ENCODE measurements around the gene SLC36A4.
"Not testable (repeated sequence)": the region's sequence is repeated elsewhere in the genome, so short reads cannot be mapped to it uniquely, and the experiment has no call there.

SLC36A4 gene

DNA sequence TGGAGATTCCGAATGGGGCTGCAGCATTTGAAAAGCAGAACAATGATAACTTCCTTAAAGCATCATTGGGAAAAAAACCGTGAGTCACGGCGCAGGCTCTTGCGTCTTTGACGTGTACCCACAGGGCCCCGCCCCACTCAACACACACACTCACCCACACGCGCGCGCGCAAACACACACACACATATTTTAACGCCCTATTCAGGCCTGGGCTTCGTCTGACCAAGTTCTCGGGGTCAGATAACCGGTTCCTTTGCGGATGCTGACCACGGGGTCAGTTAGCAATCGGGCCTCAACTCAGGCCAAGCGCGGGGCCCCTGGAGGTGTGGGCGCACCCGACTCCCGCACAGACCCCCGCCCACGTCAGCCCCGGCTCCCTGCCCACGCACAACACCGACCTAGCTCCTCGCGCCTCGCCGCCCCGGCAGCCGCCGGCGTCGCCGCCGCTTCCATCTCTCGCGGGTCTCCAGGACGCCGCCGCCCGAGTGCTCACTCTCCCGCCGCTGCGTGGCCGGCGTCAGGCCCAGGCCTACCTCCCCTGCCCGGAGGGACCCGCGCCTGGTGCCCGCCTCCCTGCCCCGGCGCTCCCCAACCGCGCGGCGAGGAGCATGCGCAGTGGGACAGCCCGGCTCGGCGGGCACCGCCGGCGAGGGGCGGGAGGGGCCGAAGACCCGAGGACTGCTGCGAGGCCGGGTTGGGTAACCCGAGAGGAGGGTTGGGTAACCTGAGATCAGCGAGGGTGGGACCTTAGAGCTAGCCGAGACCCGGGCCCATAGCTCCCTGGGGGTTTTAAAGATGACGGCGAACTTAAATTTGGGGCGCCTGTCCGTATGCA, at the start of gene SLC36A4:
SLC36A4 (minus strand) TSS at position 612 of the 835 bp plus-strand sequence; CDS start at position 453, 159 bp downstream.
- DNase-seq (ENCODE audit: low read depth, low spot score) = peak; percentile 73

DNA sequence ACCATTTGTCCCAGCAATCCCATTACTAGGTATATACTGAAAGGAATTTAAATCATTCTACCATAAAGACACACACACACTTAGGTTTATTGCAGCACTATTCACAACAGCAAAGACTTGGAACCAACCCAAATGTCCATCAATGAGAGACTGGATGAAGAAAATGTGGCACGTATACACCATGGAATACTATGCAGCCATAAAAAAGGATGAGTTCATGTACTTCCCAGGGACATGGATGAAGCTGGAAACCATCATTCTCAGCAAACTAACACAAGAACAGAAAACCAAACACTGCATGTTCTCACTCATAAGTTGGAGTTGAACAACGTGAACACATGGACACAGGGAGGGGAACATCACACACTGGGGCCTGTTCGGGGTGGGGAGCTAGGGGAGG, 49.0 kb upstream of the SLC36A4 start:
- not testable (repeated sequence) for DNase-seq (ENCODE audit: low read depth, low spot score)

DNA sequence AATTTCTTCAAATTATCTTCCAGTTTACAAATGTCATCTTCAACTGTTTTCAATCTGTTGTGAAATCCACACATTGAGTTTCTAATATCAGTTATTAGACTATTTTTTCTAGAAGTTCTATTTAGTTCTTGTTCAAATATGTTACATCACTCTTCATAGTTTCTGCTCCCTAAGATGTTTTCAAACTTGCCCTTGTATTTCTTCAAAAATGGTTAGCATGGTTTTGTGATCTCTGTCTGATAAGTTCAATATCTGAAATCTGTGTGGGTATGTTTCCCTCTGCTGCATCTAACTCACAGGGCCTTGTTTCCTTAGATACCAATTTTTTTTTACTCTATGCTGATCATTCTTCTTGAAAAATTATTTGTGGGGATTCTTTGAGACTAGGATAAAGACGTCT, 46.2 kb upstream of the SLC36A4 start:
- no peak for DNase-seq (ENCODE audit: low read depth, low spot score)

DNA sequence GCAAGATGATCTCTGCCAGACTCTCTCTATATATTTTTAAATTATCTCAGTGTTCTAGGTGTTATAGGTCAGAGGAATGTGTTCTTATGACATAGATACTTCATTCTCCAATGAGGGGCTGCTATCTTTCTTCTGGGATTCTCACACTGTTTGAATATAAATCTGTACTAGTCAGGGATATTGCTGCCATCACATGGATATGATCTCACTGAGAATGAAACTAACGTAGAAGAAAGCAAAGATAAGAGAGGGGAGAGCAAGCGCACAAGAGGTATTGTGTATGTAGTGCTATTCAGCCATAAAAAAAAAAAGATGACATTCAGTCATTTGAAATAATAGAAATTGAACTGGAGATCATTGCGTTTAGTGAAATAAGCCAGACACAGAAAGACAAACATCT, 42.2 kb upstream of the SLC36A4 start:
- no peak for DNase-seq (ENCODE audit: low read depth, low spot score)

DNA sequence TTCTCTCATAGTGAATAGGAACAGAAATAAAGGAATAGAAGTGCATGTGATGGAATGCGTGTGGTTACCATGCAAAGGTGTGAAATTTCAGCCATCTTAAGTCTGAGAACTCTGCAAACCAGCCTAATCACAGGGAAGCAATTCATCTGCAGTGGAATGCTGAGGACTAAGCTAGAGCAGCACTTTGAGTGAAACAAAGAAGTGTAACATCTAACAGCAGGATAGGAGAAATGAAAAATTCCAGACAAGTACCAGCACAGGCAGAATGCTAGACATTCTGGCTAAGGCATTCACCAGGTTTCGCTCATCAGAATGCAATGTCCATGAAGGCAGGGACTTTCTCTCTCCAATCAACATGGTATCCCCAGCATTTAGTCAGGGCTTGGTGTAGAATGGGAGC, 41.2 kb upstream of the SLC36A4 start:
- DNase-seq (ENCODE audit: low read depth, low spot score) = no peak

DNA sequence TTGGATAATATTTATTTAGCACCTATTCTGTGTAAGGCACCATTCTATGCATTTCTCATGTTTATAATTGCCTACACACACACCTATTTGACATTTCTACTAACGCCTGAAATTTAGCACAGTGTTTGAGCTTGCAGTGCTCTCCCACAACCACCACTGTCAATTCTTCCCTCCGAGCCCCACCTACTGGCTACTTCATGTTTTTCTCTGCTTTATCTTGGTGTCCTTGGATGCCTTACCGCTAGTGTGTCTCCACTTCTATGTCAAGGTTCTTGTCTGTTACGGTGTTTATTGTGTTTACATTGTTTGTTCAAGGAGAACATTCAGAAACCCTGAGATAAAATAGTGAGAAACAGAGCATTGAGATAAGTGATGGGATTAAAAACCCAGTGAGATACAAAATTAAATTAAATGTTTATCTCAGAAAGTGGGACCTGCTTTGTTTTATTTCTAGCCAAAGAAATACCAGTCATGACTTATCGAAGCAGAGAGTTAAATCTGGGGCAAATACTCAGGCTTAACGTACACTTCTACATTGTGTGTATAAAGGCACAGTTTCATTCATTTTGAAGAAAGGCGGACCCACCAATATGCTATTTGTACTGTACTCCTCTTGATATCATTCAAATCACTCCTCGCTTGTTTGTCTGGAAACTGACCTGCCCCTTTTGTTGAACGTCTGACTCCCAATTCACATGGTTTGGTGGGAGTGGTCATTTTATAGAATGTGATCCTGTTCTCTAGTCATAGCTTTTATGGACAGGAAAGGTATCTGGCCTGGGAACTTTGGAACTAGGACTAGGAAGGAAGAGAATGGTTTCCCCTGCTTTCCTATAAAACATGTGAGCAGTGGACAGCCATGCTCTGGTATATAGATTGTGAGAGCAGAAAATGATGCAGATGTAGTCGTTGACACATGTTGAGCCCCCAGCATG, 39.2 kb upstream of the SLC36A4 start:
- DNase-seq (ENCODE audit: low read depth, low spot score) = no peak

DNA sequence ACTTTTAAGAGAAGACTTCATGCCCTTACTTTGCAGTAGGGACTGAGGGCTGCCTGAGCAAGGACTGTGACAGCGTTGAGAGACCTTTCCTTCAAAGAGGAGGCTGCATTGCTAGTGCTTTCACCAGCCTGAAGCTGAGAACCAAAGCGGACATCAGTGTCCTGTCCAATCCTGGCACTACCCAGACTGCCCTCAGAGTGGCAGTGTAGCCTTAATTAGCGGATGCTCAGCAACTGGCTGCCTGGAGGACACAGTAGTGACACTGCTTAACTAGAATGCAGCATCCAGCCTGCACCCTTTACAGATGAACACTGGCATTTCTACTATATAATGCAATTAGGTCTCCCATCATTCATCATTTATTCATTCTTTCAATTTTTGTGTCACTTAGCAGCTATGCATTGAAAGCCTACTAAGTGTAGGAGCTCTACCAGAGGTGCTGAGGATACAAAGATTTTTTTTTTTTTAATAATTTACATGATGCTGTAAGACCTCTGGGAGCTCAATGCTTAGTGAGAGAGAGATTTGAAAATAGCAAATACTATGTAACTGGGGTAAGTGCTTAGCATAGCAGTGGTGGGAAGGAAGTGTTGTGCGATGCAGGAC, 36.9 kb upstream of the SLC36A4 start:
- peak; percentile 50 for DNase-seq (ENCODE audit: low read depth, low spot score)

DNA sequence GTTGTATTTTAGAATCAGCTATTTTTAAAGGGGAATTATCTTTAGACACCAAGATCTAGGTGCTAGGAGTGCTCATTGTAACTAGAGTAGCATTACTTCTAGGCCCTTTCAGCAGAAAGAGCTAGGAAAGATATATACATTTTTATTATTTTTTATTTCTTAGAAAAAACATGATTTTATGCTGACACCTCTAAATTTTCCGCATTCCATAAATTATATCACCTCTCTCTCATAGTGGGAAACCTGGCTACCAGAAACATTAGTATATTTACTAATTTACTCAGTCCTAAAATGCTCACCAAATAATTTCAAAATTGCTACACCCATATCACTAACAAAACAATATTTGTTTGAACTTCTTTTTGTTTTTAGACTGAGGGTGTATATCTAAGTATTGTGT, 32.1 kb upstream of the SLC36A4 start:
- no peak for DNase-seq (ENCODE audit: low read depth, low spot score)

DNA sequence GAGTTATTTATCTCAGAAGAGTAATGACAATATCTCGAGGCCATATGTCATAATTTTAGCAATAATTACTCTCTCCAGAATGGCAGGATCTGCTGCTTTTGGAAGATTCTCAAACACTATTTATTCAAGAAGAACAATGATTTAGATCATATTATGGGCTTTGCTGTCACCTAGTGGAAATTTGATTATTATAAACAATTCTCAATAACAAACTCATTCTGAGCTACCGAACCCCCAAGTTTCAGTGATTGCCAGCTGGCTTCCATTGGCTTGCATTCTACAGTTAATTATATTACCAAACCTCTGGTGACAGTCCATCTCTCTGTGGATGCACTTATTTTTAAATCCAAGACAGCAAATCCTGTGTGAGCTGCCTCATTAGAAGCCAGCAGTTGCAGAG, 27.9 kb upstream of the SLC36A4 start:
- no peak for DNase-seq (ENCODE audit: low read depth, low spot score)

DNA sequence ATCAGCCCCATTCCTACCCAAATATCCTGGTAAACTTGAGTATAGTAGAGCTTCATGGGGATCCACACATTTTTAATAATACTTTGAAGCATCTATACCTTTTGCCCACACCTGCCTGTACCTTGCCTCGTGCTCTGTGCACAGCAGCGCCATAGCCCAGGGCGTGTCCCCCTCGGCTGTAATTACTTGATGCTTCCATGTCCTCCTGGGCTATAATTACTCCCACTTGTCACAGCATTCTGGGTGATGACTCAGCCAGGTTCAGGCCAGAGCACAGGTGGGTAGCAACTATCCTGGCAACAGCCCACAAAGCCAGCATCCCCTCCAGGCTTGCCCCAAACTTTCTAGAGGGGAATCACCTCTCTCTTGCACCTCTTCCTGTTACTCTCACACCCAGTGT, 23.7 kb upstream of the SLC36A4 start:
- DNase-seq (ENCODE audit: low read depth, low spot score) = no peak

DNA sequence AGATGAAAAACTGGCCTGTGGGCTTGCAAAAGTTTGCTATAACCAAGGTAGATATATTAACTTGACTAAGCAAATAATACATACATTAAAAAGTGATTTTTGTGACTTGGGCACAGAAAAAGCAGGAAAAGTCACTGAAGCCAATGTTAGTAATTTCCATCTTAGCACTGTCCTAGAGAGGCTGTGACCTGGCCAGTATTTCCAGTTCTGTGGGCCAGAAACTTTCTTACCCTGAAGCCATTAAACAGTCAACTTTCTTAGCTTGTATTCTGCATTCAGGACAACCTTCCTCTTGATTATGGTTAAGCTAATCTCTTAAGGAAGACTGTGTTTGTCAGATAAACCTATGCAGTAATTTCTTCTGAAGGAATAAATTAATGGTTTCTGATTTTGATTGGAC, 22.3 kb upstream of the SLC36A4 start:
- no peak for DNase-seq (ENCODE audit: low read depth, low spot score)

DNA sequence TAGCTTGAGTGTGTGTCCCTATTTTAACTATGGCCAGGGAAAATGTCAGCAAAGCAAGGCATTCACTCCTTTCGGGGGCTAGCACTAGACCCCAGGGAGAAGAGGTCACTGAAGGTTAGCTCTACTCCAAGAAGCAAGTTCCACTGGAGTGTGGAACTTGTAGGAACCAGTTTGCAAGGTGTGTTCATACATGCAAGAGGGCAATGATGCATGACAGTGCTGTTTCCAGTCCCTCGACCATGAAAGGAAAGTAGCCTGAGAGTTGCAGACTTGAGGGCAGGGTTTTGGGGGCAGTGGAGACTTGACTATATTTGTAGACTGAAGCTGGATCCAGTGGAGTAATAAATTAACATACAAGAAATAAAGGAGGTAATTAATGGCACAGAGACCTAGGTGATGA, 21.6 kb upstream of the SLC36A4 start:
- DNase-seq (ENCODE audit: low read depth, low spot score) = no peak

DNA sequence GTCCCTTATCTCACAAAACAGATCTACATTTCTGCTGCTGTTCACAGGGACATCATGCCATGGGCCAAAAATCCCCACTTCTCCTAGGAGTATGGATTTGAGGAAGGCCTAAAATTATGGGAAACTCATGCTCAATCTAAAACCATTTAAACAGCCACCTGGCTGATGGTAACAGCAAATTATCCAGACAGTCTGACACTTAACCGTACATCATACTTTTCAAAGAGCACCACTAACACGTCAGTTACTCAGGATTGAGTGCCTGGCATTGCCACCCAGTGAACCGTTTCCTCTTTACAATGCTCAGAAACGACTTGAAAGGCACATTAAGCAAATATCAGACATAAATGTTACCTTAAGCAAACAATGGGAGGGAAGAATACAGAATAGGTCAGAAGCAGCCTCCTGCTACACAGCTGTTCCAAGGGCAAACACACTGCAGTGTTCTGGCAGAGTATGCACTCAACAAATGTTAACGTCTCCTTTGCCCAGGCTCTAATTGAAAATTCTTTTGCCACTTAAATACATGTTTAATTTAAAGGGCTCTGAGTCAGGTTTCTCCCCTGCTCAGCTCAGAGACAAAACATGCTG, 18.8 kb upstream of the SLC36A4 start:
- DNase-seq (ENCODE audit: low read depth, low spot score) = no peak

DNA sequence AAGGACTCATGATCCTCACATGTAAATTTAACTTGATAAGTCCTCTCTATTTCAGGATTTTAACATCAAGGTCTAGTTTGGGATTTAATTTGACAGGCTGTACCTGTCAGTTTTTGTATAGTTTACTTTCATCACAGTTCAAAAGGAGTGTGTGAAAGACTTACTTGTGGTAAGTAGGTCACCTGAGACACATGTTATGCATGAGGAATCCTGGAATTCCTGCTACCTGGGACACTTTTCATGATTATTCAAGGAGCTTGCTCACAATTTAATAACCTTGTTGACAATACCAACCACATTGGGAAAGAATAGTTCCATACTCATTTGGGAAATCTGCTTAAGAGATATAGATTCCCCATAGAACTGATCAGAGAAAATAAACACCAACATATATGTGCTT, 15.8 kb upstream of the SLC36A4 start:
- DNase-seq (ENCODE audit: low read depth, low spot score) = no peak

DNA sequence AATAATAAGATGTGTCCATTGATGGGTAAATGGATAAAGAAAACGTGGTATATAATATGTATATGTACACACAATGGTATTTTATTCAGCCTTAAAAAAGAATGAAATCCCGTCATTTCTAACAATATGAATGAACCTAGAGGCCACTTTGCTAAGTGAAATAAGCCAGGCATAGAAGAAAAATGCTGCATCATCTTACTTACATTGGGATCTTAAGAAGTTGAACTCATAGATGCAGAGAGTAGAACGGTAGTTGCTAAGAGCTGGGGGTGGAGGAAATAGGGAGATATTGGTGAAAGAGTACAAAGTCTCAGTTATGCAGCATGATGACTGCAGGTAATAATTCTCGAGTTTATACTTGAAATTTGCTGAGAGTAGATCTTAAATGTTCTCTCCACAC, 14.3 kb upstream of the SLC36A4 start:
- DNase-seq (ENCODE audit: low read depth, low spot score) = no peak

DNA sequence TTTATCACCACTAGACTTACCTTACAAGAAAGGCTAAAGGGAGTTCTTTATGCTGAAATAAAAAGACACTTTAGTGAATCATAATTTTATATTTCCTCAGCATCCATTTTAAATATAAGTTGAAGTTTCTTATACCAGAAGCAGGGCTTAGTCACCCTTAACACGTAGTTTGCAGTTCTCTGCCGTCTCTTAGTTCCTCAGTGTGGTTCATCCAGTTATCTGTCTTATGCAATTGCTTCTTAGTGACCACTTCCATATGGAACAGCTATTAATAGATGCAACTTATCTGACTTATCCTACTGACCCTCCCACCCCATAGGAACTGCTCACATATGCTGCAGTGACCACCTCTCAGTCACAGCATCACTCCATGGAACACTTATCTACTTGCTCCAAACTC, 11.7 kb upstream of the SLC36A4 start:
- no peak for DNase-seq (ENCODE audit: low read depth, low spot score)

DNA sequence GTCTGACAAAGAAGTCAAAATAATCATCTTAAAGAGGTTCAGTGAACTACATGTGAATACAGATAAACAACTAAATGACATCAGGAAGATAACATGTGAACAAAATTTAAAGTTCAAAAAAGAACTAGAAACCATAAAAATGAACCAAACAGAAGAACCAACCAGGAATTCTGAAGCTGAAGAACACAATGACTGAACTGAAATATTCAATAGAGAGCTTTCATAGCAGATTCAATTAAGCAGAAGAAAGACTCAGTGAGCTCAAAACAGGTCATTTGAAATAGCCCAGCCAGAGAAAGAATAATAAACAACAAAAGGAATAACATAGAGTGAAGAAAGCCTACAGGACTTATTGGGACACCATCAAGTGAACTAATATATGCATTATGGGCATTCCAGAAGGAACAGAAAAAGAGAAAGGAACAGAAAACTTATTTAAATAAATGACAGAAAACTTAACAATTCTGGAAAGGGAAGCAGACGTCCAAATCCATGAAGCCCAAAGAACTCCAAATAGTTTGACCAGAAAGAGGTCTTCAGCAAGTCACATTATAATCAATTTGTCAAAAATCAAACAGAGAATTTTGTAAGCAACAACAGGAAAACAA, 11.0 kb upstream of the SLC36A4 start:
- DNase-seq (ENCODE audit: low read depth, low spot score) = no peak

DNA sequence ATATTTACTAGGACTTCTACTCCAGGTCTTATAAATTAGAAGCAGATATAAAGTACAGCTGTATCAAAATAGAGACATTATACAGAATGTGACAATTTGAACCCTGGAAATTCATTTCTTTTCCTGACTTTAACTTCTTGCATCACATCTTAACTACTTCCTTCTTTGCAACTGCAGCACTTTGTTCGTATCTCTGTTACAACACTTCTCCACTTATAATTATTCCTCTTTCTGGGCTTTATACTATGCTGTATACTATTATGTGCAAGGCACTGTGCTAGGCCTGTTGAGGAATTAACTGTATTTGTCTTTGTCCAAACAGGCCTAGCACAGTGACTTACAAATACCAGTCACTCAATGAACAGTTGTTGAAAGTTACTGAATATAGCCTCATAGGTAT, 1.8 kb upstream of the SLC36A4 start:
- no peak for DNase-seq (ENCODE audit: low read depth, low spot score)

DNA sequence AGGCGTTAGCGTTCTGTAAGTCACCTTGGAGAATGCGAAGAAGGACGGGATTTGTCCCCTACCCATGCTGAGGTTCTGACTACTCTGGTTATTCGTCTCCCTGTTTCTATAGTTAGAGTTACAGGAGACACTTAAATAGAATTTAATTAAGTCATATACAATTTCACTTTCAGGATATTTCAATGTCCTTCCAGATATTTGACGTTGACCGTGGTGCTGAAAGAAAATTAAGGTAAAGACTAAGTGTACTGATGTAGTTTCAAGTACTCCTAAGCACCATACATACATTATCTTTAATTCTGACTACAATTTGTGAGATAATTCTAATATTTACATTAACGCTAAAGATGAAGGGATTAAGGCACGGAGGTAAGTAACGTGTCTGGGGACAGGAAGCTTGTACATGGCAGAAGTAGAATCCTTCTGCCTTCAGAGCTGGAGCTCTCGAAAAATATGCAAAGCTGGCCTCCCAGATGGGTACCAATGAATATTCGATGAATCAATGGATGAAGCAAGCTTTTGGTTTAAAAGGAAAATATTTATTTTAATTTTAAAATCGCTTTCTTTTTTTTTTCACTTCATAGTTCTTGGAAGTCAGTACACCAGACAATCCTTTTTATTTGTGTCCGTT, 539 bp upstream of the SLC36A4 start:
- DNase-seq (ENCODE audit: low read depth, low spot score) = peak; percentile 23

DNA sequence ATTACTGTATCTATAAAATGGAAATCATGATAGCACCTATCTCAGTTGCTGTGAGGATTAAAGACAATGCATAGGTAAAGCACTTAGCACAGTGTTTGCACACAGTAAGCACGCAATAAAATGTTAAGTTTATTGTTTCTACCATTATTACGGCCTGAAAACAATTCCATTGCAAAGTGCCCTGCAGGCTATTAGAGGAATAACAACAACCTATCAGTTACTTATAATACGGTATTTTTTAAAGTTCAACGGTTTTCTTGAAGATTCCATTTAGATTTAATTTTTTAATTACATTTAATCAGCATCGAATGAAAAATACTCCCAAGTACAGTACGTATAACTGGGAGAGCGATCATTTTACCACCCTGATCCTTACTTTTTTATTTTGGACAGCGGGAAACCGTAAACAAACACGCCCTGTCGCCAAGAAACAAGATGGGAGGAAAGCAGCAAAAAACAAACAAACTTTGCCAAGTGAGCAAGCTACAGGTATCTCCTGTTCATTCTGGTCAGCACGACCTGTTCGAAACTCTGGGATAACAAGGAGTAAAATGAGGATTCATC, 893 bp downstream of the SLC36A4 start:
- peak; percentile 1 for DNase-seq (ENCODE audit: low read depth, low spot score)
